Thyroid gland (tissue), 4 donors: Measurements from ENCODE around the gene HCN3.

Experiments
- CTCF ChIP-seq, 6 experiments: fragments of 200-600 bp in 3 of 6; fragments of 450-650 bp in 3 of 6; sonication (generic) in 3 of 6; IDR thresholded peaks; one replicate each; pipeline ENCODE4 v1.5.1; 2016 to 2019; ENCODE audit warnings: antibody characterized with exemption in 6 of 6, mild to moderate bottlenecking in 2 of 6, inconsistent platforms in 1 of 6, moderate library complexity in 1 of 6
- POLR2A ChIP-seq, 2 donors: fragments of 450-650 bp; IDR thresholded peaks; one replicate each; pipeline ENCODE4 v1.6.1; 2017; ENCODE audit warnings: antibody characterized with exemption in 2 of 2, mild to moderate bottlenecking in 2 of 2, moderate library complexity in 1 of 2

- no peak for TF ChIP-seq CTCF (IDR thresholded peaks at IDR 0.05)
- no peak for TF ChIP-seq POLR2A (IDR thresholded peaks at IDR 0.05)
Measured at GRCh38 chr1:155279268-155279667, 2.0 kb downstream of the HCN3 start.
